ENCODE measurements around the gene HES4.

DNA sequence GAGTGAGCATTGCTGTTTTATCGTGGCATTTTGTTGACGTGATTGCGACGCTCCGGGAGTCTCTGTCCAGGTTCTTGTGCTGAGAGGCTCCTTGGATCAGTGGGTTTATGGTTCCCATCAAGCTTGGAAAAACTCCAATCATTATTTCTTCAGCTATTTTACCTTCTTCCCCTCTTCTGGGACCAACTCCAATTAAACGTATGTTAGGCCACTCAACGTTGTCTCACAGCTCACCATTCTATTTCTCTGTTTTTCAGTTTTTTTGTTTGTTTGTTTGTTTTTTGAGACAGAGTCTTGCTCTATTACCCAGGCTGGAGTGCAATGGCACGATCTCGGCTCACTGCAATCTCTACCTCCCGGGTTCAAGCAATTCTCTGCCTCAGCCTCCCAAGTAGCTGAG is 8.0 kb downstream of the HES4 start:
- TF ChIP-seq CTCF (IDR thresholded peaks at IDR 0.05; ENCODE audit: insufficient read depth, low read depth, low read length), result no peak
- TF ChIP-seq EZH2 (IDR thresholded peaks at IDR 0.05; ENCODE audit: insufficient read depth, low read length), result no peak
